Measurements from ENCODE around the gene PTPRN2. TPM values are rescaled to one million over a fixed set of nuclear protein-coding genes. Genes with fewer than 3 reads are reported as not detected.
"Not testable (repeated sequence)": the region's sequence is repeated elsewhere in the genome, so short reads cannot be mapped to it uniquely, and the experiment has no call there.

The PTPRN2 gene
- total RNA-seq, 2 experiments from 2014 or later: 7.0 to 7.2 TPM

- Mint-ChIP-seq H3K27me3 (ENCODE audit: low read depth) (no peaks in the 10 kb centered on the region), H3K36me3 (ENCODE audit: low read depth) (no peaks in the 10 kb centered on the region), H3K27ac (no peak overlapping the region), H3K4me1 (ENCODE audit: low read depth) (no peaks in the 10 kb centered on the region), H3K9me3 (ENCODE audit: insufficient read depth) (no peaks in the 10 kb centered on the region), H3K4me3 (no peak overlapping the region)
- POLR2A ChIA-PET: no interaction called here
- CTCF ChIA-PET: no interaction called here
- ATAC-seq (no peak), DNase-seq (no peak)
Measured at GRCh38 chr7:158411232-158411950, 176.2 kb downstream of the PTPRN2 start.

- Mint-ChIP-seq H3K4me1 (ENCODE audit: low read depth) (no peaks in the 10 kb centered on the region), H3K27me3 (ENCODE audit: low read depth) (no peaks in the 10 kb centered on the region), H3K36me3 (ENCODE audit: low read depth) (no peaks in the 10 kb centered on the region), H3K9me3 (ENCODE audit: insufficient read depth) (no peaks in the 10 kb centered on the region), H3K27ac (no peak overlapping the region), H3K4me3 (no peak overlapping the region)
- CTCF ChIA-PET: no interaction called here
- no peak for DNase-seq
- POLR2A ChIA-PET: no interaction called here
- ATAC-seq: no peak
Measured at GRCh38 chr7:158410720-158411119, 176.9 kb downstream of the PTPRN2 start.

- DNase-seq: no peak
- Mint-ChIP-seq H3K4me3 (no peak overlapping the region), H3K4me1 (ENCODE audit: low read depth) (no peaks in the 10 kb centered on the region), H3K36me3 (ENCODE audit: low read depth) (no peaks in the 10 kb centered on the region), H3K27ac (no peak overlapping the region), H3K27me3 (ENCODE audit: low read depth) (no peaks in the 10 kb centered on the region), H3K9me3 (ENCODE audit: insufficient read depth) (no peaks in the 10 kb centered on the region)
- ChIA-PET CTCF (no interaction called here), POLR2A (no interaction called here)
- ATAC-seq: no peak
Measured at GRCh38 chr7:158409816-158410330, 177.8 kb downstream of the PTPRN2 start.

GRCh38 chr7:158409120-158409519 lies 178.5 kb downstream of the PTPRN2 start:
- DNase-seq: no peak
- no peak for ATAC-seq
- no peaks in the 10 kb centered on the region for H3K36me3 Mint-ChIP-seq (ENCODE audit: low read depth)

GRCh38 chr7:158408318-158408920 lies 179.2 kb downstream of the PTPRN2 start:
- no peaks in the 10 kb centered on the region for H3K4me1 Mint-ChIP-seq (ENCODE audit: low read depth)
- no peaks in the 10 kb centered on the region for H3K9me3 Mint-ChIP-seq (ENCODE audit: insufficient read depth)
- H3K36me3 Mint-ChIP-seq (ENCODE audit: low read depth): no peaks in the 10 kb centered on the region
- CTCF ChIA-PET: no interaction called here
- H3K27ac Mint-ChIP-seq: no peak overlapping the region
- H3K4me3 Mint-ChIP-seq: no peak overlapping the region
- no peak for DNase-seq
- H3K27me3 Mint-ChIP-seq (ENCODE audit: low read depth): no peaks in the 10 kb centered on the region
- POLR2A ChIA-PET: interaction anchor here (0.7 kb wide), 1 partner anchor 10 kb away, joined by 3 read pairs; no protein-coding TSS in a partner anchor
- ATAC-seq: no peak

More at GRCh38 chr7:158409120-158409519, 178.5 kb downstream of the PTPRN2 start:
- H3K9me3 Mint-ChIP-seq (ENCODE audit: insufficient read depth): no peaks in the 10 kb centered on the region
- H3K27ac Mint-ChIP-seq: no peak overlapping the region
- no peak overlapping the region for H3K4me3 Mint-ChIP-seq
- no peaks in the 10 kb centered on the region for H3K4me1 Mint-ChIP-seq (ENCODE audit: low read depth)
- H3K27me3 Mint-ChIP-seq (ENCODE audit: low read depth): no peaks in the 10 kb centered on the region
- POLR2A ChIA-PET: interaction anchor here (0.7 kb wide), 1 partner anchor 10 kb away, joined by 3 read pairs; no protein-coding TSS in a partner anchor
- CTCF ChIA-PET: no interaction called here

GRCh38 chr7:158407581-158408317 lies 179.9 kb downstream of the PTPRN2 start:
- CTCF ChIA-PET: no interaction called here
- no peaks in the 10 kb centered on the region for H3K4me1 Mint-ChIP-seq (ENCODE audit: low read depth)
- DNase-seq: no peak
- no peaks in the 10 kb centered on the region for H3K36me3 Mint-ChIP-seq (ENCODE audit: low read depth)
- H3K27ac Mint-ChIP-seq: no peak overlapping the region
- H3K27me3 Mint-ChIP-seq (ENCODE audit: low read depth): no peaks in the 10 kb centered on the region
- ATAC-seq: no peak
- POLR2A ChIA-PET: no interaction called here
- no peaks in the 10 kb centered on the region for H3K9me3 Mint-ChIP-seq (ENCODE audit: insufficient read depth)
- no peak overlapping the region for H3K4me3 Mint-ChIP-seq

GRCh38 chr7:158406801-158407200 lies 180.8 kb downstream of the PTPRN2 start:
- Mint-ChIP-seq H3K36me3 (ENCODE audit: low read depth) (no peaks in the 10 kb centered on the region), H3K27me3 (ENCODE audit: low read depth) (no peaks in the 10 kb centered on the region), H3K4me3 (no peak overlapping the region), H3K4me1 (ENCODE audit: low read depth) (no peaks in the 10 kb centered on the region), H3K9me3 (ENCODE audit: insufficient read depth) (no peaks in the 10 kb centered on the region), H3K27ac (no peak overlapping the region)
- POLR2A ChIA-PET: no interaction called here
- ATAC-seq (no peak), DNase-seq (no peak)
- CTCF ChIA-PET: no interaction called here

GRCh38 chr7:158406364-158406763 lies 181.3 kb downstream of the PTPRN2 start:
- H3K27me3 Mint-ChIP-seq (ENCODE audit: low read depth): no peaks in the 10 kb centered on the region
- ChIA-PET POLR2A (no interaction called here), CTCF (no interaction called here)
- H3K4me3 Mint-ChIP-seq: no peak overlapping the region
- H3K36me3 Mint-ChIP-seq (ENCODE audit: low read depth): no peaks in the 10 kb centered on the region
- H3K4me1 Mint-ChIP-seq (ENCODE audit: low read depth): no peaks in the 10 kb centered on the region
- ATAC-seq (no peak), DNase-seq (no peak)
- no peaks in the 10 kb centered on the region for H3K9me3 Mint-ChIP-seq (ENCODE audit: insufficient read depth)
- no peak overlapping the region for H3K27ac Mint-ChIP-seq

- DNase-seq; CTCF ChIA-PET; H3K36me3 Mint-ChIP-seq (ENCODE audit: low read depth); H3K27ac Mint-ChIP-seq; H3K4me1 Mint-ChIP-seq (ENCODE audit: low read depth); H3K4me3 Mint-ChIP-seq; ATAC-seq; H3K27me3 Mint-ChIP-seq (ENCODE audit: low read depth); H3K9me3 Mint-ChIP-seq (ENCODE audit: insufficient read depth); POLR2A ChIA-PET: not testable (repeated sequence)
Measured at GRCh38 chr7:158405771-158406170, 181.9 kb downstream of the PTPRN2 start.

GRCh38 chr7:158405324-158405723 lies 182.3 kb downstream of the PTPRN2 start:
- Mint-ChIP-seq H3K36me3 (ENCODE audit: low read depth) (no peaks in the 10 kb centered on the region), H3K9me3 (ENCODE audit: insufficient read depth) (no peaks in the 10 kb centered on the region), H3K4me1 (ENCODE audit: low read depth) (no peaks in the 10 kb centered on the region), H3K4me3 (no peak overlapping the region), H3K27ac (no peak overlapping the region), H3K27me3 (ENCODE audit: low read depth) (no peaks in the 10 kb centered on the region)
- ATAC-seq: no peak
- CTCF ChIA-PET: no interaction called here
- no peak for DNase-seq
- POLR2A ChIA-PET: no interaction called here

GRCh38 chr7:158404031-158404761 lies 183.4 kb downstream of the PTPRN2 start:
- CTCF ChIA-PET: no interaction called here
- no peaks in the 10 kb centered on the region for H3K36me3 Mint-ChIP-seq (ENCODE audit: low read depth)
- ATAC-seq: no peak

More at GRCh38 chr7:158404031-158404761, 183.4 kb downstream of the PTPRN2 start:
- no peaks in the 10 kb centered on the region for H3K27me3 Mint-ChIP-seq (ENCODE audit: low read depth)
- no peaks in the 10 kb centered on the region for H3K4me1 Mint-ChIP-seq (ENCODE audit: low read depth)
- POLR2A ChIA-PET: no interaction called here
- H3K27ac Mint-ChIP-seq: no peak overlapping the region
- DNase-seq: no peak
- peaks cover 3% of the 10 kb centered on the region for H3K9me3 Mint-ChIP-seq (ENCODE audit: insufficient read depth)
- H3K4me3 Mint-ChIP-seq: no peak overlapping the region

Measured in activated CD8-positive, alpha-beta T cell treated with anti-CD3 and anti-CD28 coated beads, Interleukin-2, amount 10 ng/mL, durations not matched to agents 7 days and 5 days (primary cell).